Heart left ventricle (tissue), 13 donors: ENCODE data around the gene CYP11A1.

Experiments used
- POLR2A ChIP-seq, 2 donors: fragments of 450-650 bp; IDR thresholded peaks; one replicate each; pipeline ENCODE4 v1.6.1; 2017; ENCODE audit warnings: antibody characterized with exemption in 2 of 2, mild to moderate bottlenecking in 2 of 2, moderate library complexity in 2 of 2
- TF ChIP-seq, protein P1 (sequence below), 12 donors: fragments of 200-600 bp; sonication (generic) in 4 of 12; IDR thresholded peaks; one replicate each; pipeline versions ENCODE4 v1.5.0 to v1.8.0; 2018 to 2022; ENCODE audit warnings: antibody characterized with exemption in 12 of 12, mild to moderate bottlenecking in 5 of 12
- donor health status: ischemic (EF 13 %, LVEDD 7.1; RV severe dilation, severe dysfunction).
- donor health status: DM: no; HTN: yes; CAD: no.
- donor health status: DM: no; HTN: no; CAD: no.
- donor health status: ischemic (EF 25% LVEDD 6.9; RV normal size, moderate dysfunction).
- donor health status: ischemic (EF 25% LVEDD 5.7; RV mildly dilated, moderate dysfunction).
- donor health status: ischemic (EF 35%, LVEDD 5.7; RV mildly dilated, moderate dysfunction).
- donor health status: nonischemic (EF 11% LVEDD 7.7; RV severe dilation, severe dysfunction).
- donor health status: DM: yes; HTN: yes; CAD: no.
- donor health status: PGD.
- donor health status: ischemic (EF 29% LVEDD 5.4; RV normal size, mild dysfunction).
- donor health status: nonischemic (EF 23%, LVEDD 6.1; RV moderate dilation, normal function).

DNA sequence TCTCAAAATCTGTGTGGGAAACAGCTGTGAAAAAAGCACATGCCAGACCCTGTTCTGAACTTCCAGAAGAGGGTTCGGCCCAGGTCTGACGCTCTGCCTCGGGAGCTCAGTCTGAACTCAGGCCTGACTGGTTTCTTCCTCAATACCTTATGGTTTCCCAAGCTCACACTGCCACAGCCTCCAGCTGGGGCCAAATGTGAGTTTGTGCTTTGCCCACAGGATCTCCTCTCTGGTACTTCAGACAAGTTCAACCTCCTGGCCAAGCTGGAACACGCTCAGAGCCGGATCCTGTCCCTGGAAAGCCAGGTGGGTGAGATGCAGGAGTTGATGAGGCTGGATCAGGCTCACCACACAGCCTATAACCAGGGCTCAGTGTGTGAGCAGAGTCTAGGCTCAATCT is 33.8 kb downstream of the CYP11A1 start:
- TF ChIP-seq, protein P1, sequence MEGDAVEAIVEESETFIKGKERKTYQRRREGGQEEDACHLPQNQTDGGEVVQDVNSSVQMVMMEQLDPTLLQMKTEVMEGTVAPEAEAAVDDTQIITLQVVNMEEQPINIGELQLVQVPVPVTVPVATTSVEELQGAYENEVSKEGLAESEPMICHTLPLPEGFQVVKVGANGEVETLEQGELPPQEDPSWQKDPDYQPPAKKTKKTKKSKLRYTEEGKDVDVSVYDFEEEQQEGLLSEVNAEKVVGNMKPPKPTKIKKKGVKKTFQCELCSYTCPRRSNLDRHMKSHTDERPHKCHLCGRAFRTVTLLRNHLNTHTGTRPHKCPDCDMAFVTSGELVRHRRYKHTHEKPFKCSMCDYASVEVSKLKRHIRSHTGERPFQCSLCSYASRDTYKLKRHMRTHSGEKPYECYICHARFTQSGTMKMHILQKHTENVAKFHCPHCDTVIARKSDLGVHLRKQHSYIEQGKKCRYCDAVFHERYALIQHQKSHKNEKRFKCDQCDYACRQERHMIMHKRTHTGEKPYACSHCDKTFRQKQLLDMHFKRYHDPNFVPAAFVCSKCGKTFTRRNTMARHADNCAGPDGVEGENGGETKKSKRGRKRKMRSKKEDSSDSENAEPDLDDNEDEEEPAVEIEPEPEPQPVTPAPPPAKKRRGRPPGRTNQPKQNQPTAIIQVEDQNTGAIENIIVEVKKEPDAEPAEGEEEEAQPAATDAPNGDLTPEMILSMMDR (IDR thresholded peaks at IDR 0.05) = no peak
- TF ChIP-seq POLR2A (IDR thresholded peaks at IDR 0.05) = no peak
